Panc1 (cell line): ENCODE measurements around the gene FN3K. TPM values are rescaled to one million over a fixed set of nuclear protein-coding genes. Genes with fewer than 3 reads are reported as not detected.

Source experiments
- ATAC-seq: fragments of 200-7000 bp; cut with Tn5 transposase; 2 replicates; pipeline ENCODE4 v1.9.1; 2020; ENCODE audit warnings: mild to moderate bottlenecking, moderate library complexity
- BruUV-seq: library from RNA; stranded (reverse); fragments of 400-500 nt; replicated peaks from 2 replicates; lab custom pipeline; 2021; lab: Mats Ljungman, UMichigan
- CTCF ChIA-PET: fragments of 300-600 bp; sonication (Branson Sonifier 250); formaldehyde crosslinking; loops from one replicate; lab custom pipeline; 2022; ENCODE audit warnings: antibody characterized with exemption; lab: Charles Lee
- POLR2A ChIA-PET: fragments of 300-600 bp; sonication (Branson Sonifier 250); formaldehyde crosslinking; loops from one replicate; lab custom pipeline; 2022; ENCODE audit warnings: antibody characterized with exemption; lab: Charles Lee
- DNase-seq: peaks from one replicate; pipeline ENCODE4 v3.0.0-alpha.2; 2010; ENCODE audit warnings: low read depth, low spot score
- H3K27ac ChIP-seq: 2 replicates; pipeline ENCODE4 v1.5.1; 2011; ENCODE audit warnings: mild to moderate bottlenecking, low read length, inconsistent platforms
- H3K27me3 ChIP-seq: fragments of 200-500 bp; sonication (Bioruptor generic); 2 replicates; pipeline ENCODE4 v1.6.0; 2014; ENCODE audit warnings: low read length, inconsistent platforms; ENCODE audit not compliant: control insufficient read depth, insufficient read depth
- H3K36me3 ChIP-seq: fragments of 200-500 bp; sonication (Bioruptor generic); 2 replicates; pipeline ENCODE4 v1.5.1; 2014; ENCODE audit warnings: inconsistent platforms, mild to moderate bottlenecking, low read length, moderate library complexity; ENCODE audit not compliant: control insufficient read depth, insufficient read depth
- H3K4me1 ChIP-seq: 2 replicates; pipeline ENCODE4 v1.5.1; 2011; ENCODE audit warnings: inconsistent platforms, mild to moderate bottlenecking, low read length, moderate library complexity; ENCODE audit not compliant: control insufficient read depth, insufficient read depth
- H3K4me3 ChIP-seq, 2 experiments: 2 replicates each; pipeline ENCODE4 v1.5.1; 2011 to 2012; ENCODE audit warnings: low read depth in 2 of 2, low read length in 2 of 2, mild to moderate bottlenecking in 2 of 2, inconsistent platforms in 1 of 2, moderate library complexity in 1 of 2
- H3K9me3 ChIP-seq: fragments of 200-500 bp; sonication (Bioruptor generic); 2 replicates; pipeline ENCODE4 v1.5.1; 2014; ENCODE audit warnings: low read depth, mild to moderate bottlenecking, inconsistent platforms, low read length, moderate library complexity; ENCODE audit not compliant: control insufficient read depth, insufficient read depth
- REST ChIP-seq, 2 experiments: IDR thresholded peaks; 2 replicates each; pipeline ENCODE4 v1.6.1; 2011 to 2012; ENCODE audit warnings: low read depth in 2 of 2, control low read depth in 1 of 2, low read length in 1 of 2, mild to moderate bottlenecking in 1 of 2, moderate library complexity in 1 of 2; ENCODE audit not compliant: insufficient read depth in 1 of 2
- SIN3A ChIP-seq: IDR thresholded peaks from 2 replicates; pipeline ENCODE4 v1.6.1; 2012; ENCODE audit warnings: low read depth, mild to moderate bottlenecking, low read length, moderate library complexity, borderline replicate concordance; ENCODE audit not compliant: insufficient read depth
- TCF7L2 ChIP-seq: IDR thresholded peaks from 2 replicates; pipeline ENCODE4 v1.6.1; 2011; ENCODE audit warnings: mild to moderate bottlenecking, low read depth, low read length, inconsistent platforms
- in situ Hi-C: cut with HindIII; loops from 2 replicates; pipeline ENCODE4 v1.10.0; 2016; ENCODE audit warnings: low sequenced_read_pairs, low pct_unique_long_range_greater_than_20kb
- intact Hi-C: fragments of 100-400 bp; cut with micrococcal nuclease; formaldehyde crosslinking; loops from one replicate; pipeline ENCODE4 v1.10.0; 2022; ENCODE audit not compliant: unreplicated experiment
- total RNA-seq: library from RNA; stranded (reverse); gene quantifications from one replicate; pipeline ENCODE4 v1.2.1, GENCODE V29; 2021; ENCODE audit not compliant: unreplicated experiment
- TF ChIP-seq, protein P1 (sequence below): fragments of 450-650 bp; IDR thresholded peaks from 2 replicates; pipeline ENCODE4 v1.5.1; 2017; ENCODE audit warnings: mild to moderate bottlenecking

Gene FN3K
- total RNA-seq, 1 experiment from 2014 or later, result 34.8 TPM

- Histone ChIP-seq H3K36me3 (no peaks in the 10 kb centered on the region), H3K4me1 (no peaks in the 10 kb centered on the region), H3K4me3 (no peak overlapping the region), H3K27me3 (no peaks in the 10 kb centered on the region), H3K27ac (no peak overlapping the region; the same call in 1 of the 2 replicates), H3K9me3 (no peaks in the 10 kb centered on the region)
- in situ Hi-C loops, result no loop called here
- BruUV-seq, result no TSS peak
- TF ChIP-seq REST (IDR thresholded peaks at IDR 0.05; ENCODE audit: insufficient read depth in 1 of 2, low read depth in 2 of 2, low read length in 1 of 2), result no peak
- TF ChIP-seq, protein P1, sequence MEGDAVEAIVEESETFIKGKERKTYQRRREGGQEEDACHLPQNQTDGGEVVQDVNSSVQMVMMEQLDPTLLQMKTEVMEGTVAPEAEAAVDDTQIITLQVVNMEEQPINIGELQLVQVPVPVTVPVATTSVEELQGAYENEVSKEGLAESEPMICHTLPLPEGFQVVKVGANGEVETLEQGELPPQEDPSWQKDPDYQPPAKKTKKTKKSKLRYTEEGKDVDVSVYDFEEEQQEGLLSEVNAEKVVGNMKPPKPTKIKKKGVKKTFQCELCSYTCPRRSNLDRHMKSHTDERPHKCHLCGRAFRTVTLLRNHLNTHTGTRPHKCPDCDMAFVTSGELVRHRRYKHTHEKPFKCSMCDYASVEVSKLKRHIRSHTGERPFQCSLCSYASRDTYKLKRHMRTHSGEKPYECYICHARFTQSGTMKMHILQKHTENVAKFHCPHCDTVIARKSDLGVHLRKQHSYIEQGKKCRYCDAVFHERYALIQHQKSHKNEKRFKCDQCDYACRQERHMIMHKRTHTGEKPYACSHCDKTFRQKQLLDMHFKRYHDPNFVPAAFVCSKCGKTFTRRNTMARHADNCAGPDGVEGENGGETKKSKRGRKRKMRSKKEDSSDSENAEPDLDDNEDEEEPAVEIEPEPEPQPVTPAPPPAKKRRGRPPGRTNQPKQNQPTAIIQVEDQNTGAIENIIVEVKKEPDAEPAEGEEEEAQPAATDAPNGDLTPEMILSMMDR, result no peak
- POLR2A ChIA-PET, result no interaction called here
- ATAC-seq (peak; percentile 59; the same call in 1 of the 2 replicates), DNase-seq (no peak)
- CTCF ChIA-PET, result interaction anchor here (0.7 kb wide), 1 partner anchor 21 kb away, joined by 3 read pairs; no protein-coding TSS in a partner anchor
- intact Hi-C loops, result no loop called here
Observed at GRCh38 chr17:82687375-82687861, 48.0 kb upstream of the FN3K start.

- CTCF ChIA-PET, result interaction anchor here (0.6 to 0.7 kb wide), 2 partner anchors 20 to 27 kb away, joined by 3 to 9 read pairs; no protein-coding TSS in a partner anchor
- POLR2A ChIA-PET, result interaction anchor here (0.6 kb wide), 1 partner anchor 1133 kb away, joined by 4 read pairs; no protein-coding TSS in a partner anchor
- no peak for ATAC-seq
Observed at GRCh38 chr17:82687871-82688270, 47.5 kb upstream of the FN3K start.

More at GRCh38 chr17:82687871-82688270, 47.5 kb upstream of the FN3K start:
- Histone ChIP-seq H3K27ac (no peak overlapping the region), H3K4me1 (no peaks in the 10 kb centered on the region), H3K9me3 (no peaks in the 10 kb centered on the region), H3K36me3 (no peaks in the 10 kb centered on the region), H3K27me3 (no peaks in the 10 kb centered on the region), H3K4me3 (no peak overlapping the region)
- TF ChIP-seq REST (IDR thresholded peaks at IDR 0.05; ENCODE audit: insufficient read depth in 1 of 2, low read depth in 2 of 2, low read length in 1 of 2), result no peak
- TF ChIP-seq TCF7L2, result no peak
- TF ChIP-seq, protein P1, result no peak
- no peak for TF ChIP-seq SIN3A
- BruUV-seq, result no TSS peak
- in situ Hi-C loops, result no loop called here
- intact Hi-C loops, result no loop called here
- DNase-seq, result no peak
